GM12873 (cell line): ENCODE measurements around the gene NR1I2.

ENCODE experiments used
- CTCF ChIP-seq: IDR thresholded peaks from 2 replicates; pipeline ENCODE4 v1.5.1; 2012; ENCODE audit warnings: low read depth, mild to moderate bottlenecking, moderate library complexity, low read length, control low read depth; ENCODE audit not compliant: insufficient read depth; ENCODE audit errors: missing control alignments

NR1I2 gene

GRCh38 chr3:119835556-119835955 is 53.7 kb downstream of the NR1I2 start:
- no peak for TF ChIP-seq CTCF

- no peak for TF ChIP-seq CTCF
These were observed 60.0 kb downstream of the NR1I2 start for GRCh38 chr3:119841808-119842471.

GRCh38 chr3:119849126-119849525 is 67.2 kb downstream of the NR1I2 start:
- no peak for TF ChIP-seq CTCF

- TF ChIP-seq CTCF: no peak
These were observed 74.8 kb downstream of the NR1I2 start for GRCh38 chr3:119856695-119857094.

GRCh38 chr3:119858957-119859356 is 77.1 kb downstream of the NR1I2 start:
- TF ChIP-seq CTCF: no peak

- no peak for TF ChIP-seq CTCF
These were observed 77.8 kb downstream of the NR1I2 start for GRCh38 chr3:119859728-119860127.

- TF ChIP-seq CTCF: no peak
These were observed 79.8 kb downstream of the NR1I2 start for GRCh38 chr3:119861681-119862080.
